Brain pericyte (primary cell): ENCODE measurements around the gene SNF8.

ENCODE experiments used
- DNase-seq: peaks from one replicate; pipeline ENCODE4 v3.0.0-alpha.2; 2012; ENCODE audit warnings: low read depth, low spot score

SNF8 gene

DNA sequence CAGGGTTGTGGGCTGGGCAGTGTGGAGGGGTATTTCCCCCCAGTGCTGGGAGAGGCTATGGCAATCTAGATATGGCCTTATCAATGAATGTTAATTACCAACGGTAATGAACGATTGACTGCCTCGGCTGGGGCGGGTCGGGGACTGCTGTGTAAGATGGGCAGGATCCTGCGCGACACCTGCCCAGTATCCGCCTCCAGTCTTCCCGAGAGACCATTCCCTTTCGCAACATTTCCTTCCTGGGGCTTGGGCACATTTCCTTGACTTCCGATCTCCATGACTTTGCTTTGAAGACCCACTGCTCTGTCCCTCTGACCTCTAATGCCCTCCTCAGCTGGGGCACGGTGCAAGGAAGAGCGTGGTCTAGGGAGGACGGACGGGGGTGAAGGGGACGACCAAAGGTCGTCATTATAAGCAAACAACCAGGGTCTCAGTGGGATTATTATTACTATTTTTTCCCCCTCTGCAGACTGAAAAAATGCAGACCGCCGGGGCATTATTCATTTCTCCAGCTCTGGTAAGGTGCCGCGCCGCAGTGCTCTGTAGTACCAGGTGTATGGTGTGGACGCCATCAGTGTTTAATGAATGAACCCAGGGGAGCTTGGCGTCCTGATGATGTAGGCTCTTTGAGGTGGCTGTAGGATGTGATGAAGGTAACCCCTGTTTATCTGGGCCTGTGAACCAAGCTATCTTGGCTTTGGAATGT, 51.5 kb downstream of the SNF8 start:
- no peak for DNase-seq

DNA sequence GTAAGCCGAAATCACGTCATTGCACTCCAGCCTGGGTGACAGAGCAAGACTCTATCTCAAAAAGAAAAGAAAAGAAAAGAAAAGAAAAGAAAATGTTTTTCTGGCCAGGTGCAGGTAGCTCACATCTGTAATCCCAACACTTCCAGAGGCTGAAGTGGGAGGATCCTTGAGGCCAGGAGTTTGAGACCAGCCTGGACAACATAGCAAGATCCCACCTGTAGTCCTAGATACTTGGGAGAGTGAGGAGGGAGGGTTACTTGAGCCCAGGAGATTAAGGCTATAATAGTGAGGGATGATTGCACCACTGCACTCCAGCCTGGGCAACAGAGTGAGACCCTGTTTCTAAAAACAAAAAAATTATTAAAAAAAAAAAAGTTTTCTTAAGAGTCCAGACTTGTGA, 54.6 kb downstream of the SNF8 start:
- DNase-seq, result no peak

DNA sequence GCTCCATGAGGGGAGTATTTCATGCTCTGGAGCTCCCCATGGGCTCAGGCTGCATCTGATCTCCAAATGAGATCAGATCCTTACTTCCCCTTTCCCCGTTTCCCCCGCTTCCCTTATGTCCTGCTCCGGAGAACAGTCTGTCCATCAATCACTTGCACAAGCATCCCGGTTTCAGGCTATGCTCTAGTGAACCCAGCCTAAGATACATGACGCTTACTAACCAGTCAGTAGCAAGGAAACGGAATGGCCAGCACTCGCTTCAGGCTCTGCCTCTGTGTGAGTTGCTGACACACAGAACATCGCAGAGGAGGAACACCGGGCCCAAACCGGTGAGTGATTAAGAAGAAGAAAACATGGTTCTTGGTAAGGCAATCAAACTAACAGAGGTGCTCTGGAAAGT, 61.5 kb downstream of the SNF8 start:
- no peak for DNase-seq

DNA sequence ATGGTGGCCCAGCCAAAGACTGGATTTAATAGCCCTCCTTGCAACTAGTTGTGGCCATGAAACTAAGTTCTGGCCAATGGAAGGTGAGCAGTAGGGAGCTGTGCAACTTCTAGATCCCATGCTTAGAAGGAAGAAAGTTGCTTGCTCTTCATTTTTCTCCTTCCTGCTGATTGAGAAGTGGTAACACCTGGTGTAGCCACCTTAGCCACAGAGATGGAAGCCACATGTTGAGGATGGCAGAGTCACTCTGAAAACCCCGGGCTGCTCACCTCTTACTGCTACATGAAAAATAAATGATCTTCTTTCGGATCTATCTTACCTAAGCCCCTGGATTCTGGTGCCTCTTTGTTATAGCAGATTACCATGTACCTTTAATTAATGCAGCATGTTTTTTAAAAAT, 62.4 kb downstream of the SNF8 start:
- no peak for DNase-seq
